Ovary (tissue), 9 donors: ENCODE measurements around the gene MPRIP. TPM values are rescaled to one million over a fixed set of nuclear protein-coding genes. Genes with fewer than 3 reads are reported as not detected.

Experiments used
- DNase-seq, 5 donors: peaks; one replicate each; pipeline ENCODE4 v3.0.0-alpha.2; 2019 to 2020
- H3K27ac ChIP-seq, 2 donors: fragments of 200-600 bp; one replicate each; pipeline versions ENCODE4 v1.5.1 to v1.8.0; 2019 to 2022
- H3K27me3 ChIP-seq: fragments of 200-600 bp; one replicate; pipeline ENCODE4 v1.8.0; 2022
- H3K36me3 ChIP-seq: fragments of 200-600 bp; sonication (generic); one replicate; pipeline ENCODE4 v1.5.1; 2019
- H3K4me1 ChIP-seq: one replicate; pipeline ENCODE4 v1.8.1; 2013; ENCODE audit warnings: mild to moderate bottlenecking, moderate library complexity; ENCODE audit not compliant: insufficient read depth
- H3K4me3 ChIP-seq: fragments of 200-600 bp; sonication (generic); one replicate; pipeline ENCODE4 v1.5.1; 2017
- H3K9me3 ChIP-seq, 2 donors: fragments of 200-600 bp in 1 of 2; sonication (generic) in 1 of 2; one replicate each; pipeline versions ENCODE4 v1.5.1 to v1.8.1; 2013 to 2019; ENCODE audit warnings: mild to moderate bottlenecking in 1 of 2, moderate library complexity in 1 of 2
- CTCF ChIP-seq, 3 donors: fragments of 450-650 bp in 2 of 3; fragments of 200-600 bp in 1 of 3; IDR thresholded peaks; one replicate each; pipeline versions ENCODE4 v1.5.1 to v1.8.0; 2016 to 2022; ENCODE audit warnings: antibody characterized with exemption in 3 of 3, mild to moderate bottlenecking in 1 of 3
- EP300 ChIP-seq: sonication (generic); formaldehyde crosslinking; IDR thresholded peaks from one replicate; pipeline ENCODE4 v1.6.1; 2017; ENCODE audit warnings: antibody characterized with exemption
- POLR2A ChIP-seq: fragments of 450-650 bp; IDR thresholded peaks from one replicate; pipeline ENCODE4 v1.6.1; 2017; ENCODE audit warnings: antibody characterized with exemption, mild to moderate bottlenecking, moderate library complexity
- WGBS, 3 donors: extraction: QIAGEN DNeasy Blood & Tissue Kit in 1 of 3; methylation state at CpG; one replicate each; pipeline versions ENCODE4 v1.1.5 to v1.1.7; 2013 to 2017; 5-methylcytosine and 5-hydroxymethylcytosine counted together
- intact Hi-C, 4 donors: fragments of 100-400 bp; cut with DNase I; formaldehyde crosslinking; loops; one replicate each; pipeline versions ENCODE4 v1.11.0 to v1.15.1; 2022 to 2023
- polyA plus RNA-seq, 2 donors: library from polyadenylated mRNA; stranded (reverse); fragments of 200-250 nt in 1 of 2; fragments of 350-450 nt in 1 of 2; fragmentation: Illumina TruSeq in 1 of 2; extraction: RNeasy Lipid Tissue Mini Kit (QIAGEN cat#74804) in 1 of 2; gene quantifications; one replicate each; pipeline ENCODE4 v1.2.3, GENCODE V29; 2013 to 2014
- total RNA-seq, 7 donors: library from RNA; depleted of rRNA in 2 of 7; stranded (reverse); fragments of >200 nt in 2 of 7; fragmentation: NEBNext Ultra II Directional in 3 of 7; extraction: Animal tissue kit (Norgen Biotek cat#: 25700) in 3 of 7; gene quantifications; one replicate each; pipeline versions ENCODE4 v1.1.0 to v1.2.4, GENCODE V29; 2016 to 2023
- donor health status: DM: no; HTN: no; CAD: no; lungs with moderate emphysema.
- donor health status: DM: no; HTN: no; CAD: no.
- donor health status: Bipolar disorder and iron deficiency.
- donor health status: DM: yes; HTN: yes; CAD: no.
- donor health status: DM: no; HTN: no; CAD: no.
- donor health status: DM: yes; HTN: yes; CAD: no.

MPRIP gene
- total and polyA plus RNA-seq, 9 donors: 72.3 to 256 (median 202) TPM

GRCh38 chr17:17229416-17230384, 187.4 kb downstream of the MPRIP start:
- TF ChIP-seq POLR2A: no peak
- no peak for TF ChIP-seq EP300
- no peak for TF ChIP-seq CTCF (IDR thresholded peaks at IDR 0.05)
- 86 to 89% (median 87%) methylated on average over 26 of the region's 26 CpGs for WGBS, 3 donors
- H3K4me3 ChIP-seq: no peak overlapping the region
- H3K36me3 ChIP-seq: no peaks in the 10 kb centered on the region
- no peaks in the 10 kb centered on the region for H3K9me3 ChIP-seq
- intact Hi-C loops: loop anchor here in 2 of 4 donors (10.0 kb wide), 2 partner anchors 85 to 225 kb away; no protein-coding TSS in a partner anchor
- no peaks in the 10 kb centered on the region for H3K27me3 ChIP-seq
- peaks cover 2% of the 10 kb centered on the region for H3K4me1 ChIP-seq
- DNase-seq: no peak
- H3K27ac ChIP-seq: no peak overlapping the region

- no peak for DNase-seq
- TF ChIP-seq POLR2A (no peak), CTCF (IDR thresholded peaks at IDR 0.05) (no peak), EP300 (no peak)
- intact Hi-C loops: loop anchor here in 2 of 4 donors (10.0 kb wide), 2 partner anchors 87 to 227 kb away; no protein-coding TSS in a partner anchor
- Histone ChIP-seq H3K27ac (no peak overlapping the region), H3K36me3 (no peaks in the 10 kb centered on the region), H3K4me1 (peaks cover 2% of the 10 kb centered on the region), H3K9me3 (no peaks in the 10 kb centered on the region), H3K4me3 (no peak overlapping the region), H3K27me3 (no peaks in the 10 kb centered on the region)
- 77 to 82% (median 81%) methylated on average over 16 of the region's 16 CpGs for WGBS, 3 donors
Observed at GRCh38 chr17:17231621-17232302, 189.5 kb downstream of the MPRIP start.

- intact Hi-C loops: loop anchor here in 2 of 4 donors (10.0 kb wide), 2 partner anchors 87 to 227 kb away; no protein-coding TSS in a partner anchor
- H3K4me3 ChIP-seq: no peak overlapping the region
- TF ChIP-seq EP300 (no peak), CTCF (IDR thresholded peaks at IDR 0.05) (no peak), POLR2A (no peak)
- H3K36me3 ChIP-seq: no peaks in the 10 kb centered on the region
- no peak for DNase-seq
- H3K9me3 ChIP-seq: no peaks in the 10 kb centered on the region
- H3K27ac ChIP-seq: no peak overlapping the region
- WGBS, 3 donors: 69 to 86% (median 70%) methylated on average over 11 of the region's 11 CpGs
- peaks cover 2% of the 10 kb centered on the region for H3K4me1 ChIP-seq
- H3K27me3 ChIP-seq: no peaks in the 10 kb centered on the region
Observed at GRCh38 chr17:17232303-17232621, 190.0 kb downstream of the MPRIP start.

GRCh38 chr17:17235212-17236174, 193.2 kb downstream of the MPRIP start:
- TF ChIP-seq EP300 (no peak), POLR2A (no peak), CTCF (IDR thresholded peaks at IDR 0.05) (no peak)

More at GRCh38 chr17:17235212-17236174, 193.2 kb downstream of the MPRIP start:
- no peaks in the 10 kb centered on the region for H3K36me3 ChIP-seq
- peaks cover 4% of the 10 kb centered on the region for H3K4me1 ChIP-seq
- H3K9me3 ChIP-seq: no peaks in the 10 kb centered on the region
- intact Hi-C loops: loop anchor here in 2 of 4 donors (10.0 kb wide), 2 partner anchors 91 to 231 kb away; no protein-coding TSS in a partner anchor
- H3K27me3 ChIP-seq: no peaks in the 10 kb centered on the region
- peak overlapping the region; percentile 94 for H3K4me3 ChIP-seq
- H3K27ac ChIP-seq: no peak overlapping the region
- 45 to 48% (median 46%) methylated on average over 19 of the region's 19 CpGs for whole genome bisulfite sequencing, 3 donors
- no peak for DNase-seq
